SH-SY5Y (cell line): ENCODE measurements around the gene ZFAND2B.

Source experiments
- GATA2 ChIP-seq: IDR thresholded peaks from 2 replicates; pipeline ENCODE4 v1.6.1; 2011; ENCODE audit warnings: mild to moderate bottlenecking, low read depth, low read length
- GATA3 ChIP-seq: IDR thresholded peaks from 2 replicates; pipeline ENCODE4 v1.6.1; 2011; ENCODE audit warnings: low read depth, mild to moderate bottlenecking, low read length, moderate library complexity

- no peak for TF ChIP-seq GATA3
- no peak for TF ChIP-seq GATA2
These were observed 22.5 kb upstream of the ZFAND2B start for GRCh38 chr2:219184121-219184520.
